Stimulated activated CD8-positive, alpha-beta memory T cell treated with anti-CD3 and anti-CD28 coated beads, Interleukin-4, amount 100 ng/mL, for 1 hour (primary cell): ENCODE data around the gene FAM156B.
"Not testable (repeated sequence)": the region's sequence is repeated elsewhere in the genome, so short reads cannot be mapped to it uniquely, and the experiment has no call there.

Source experiments
- DNase-seq, 2 donors: peaks; one replicate each; pipeline ENCODE4 v3.0.0-alpha.2; 2020; ENCODE audit warnings: low read depth in 2 of 2, low spot score in 1 of 2

FAM156B gene

GRCh38 chrX:52896855-52897709 is at the start of gene FAM156B:
TSS of gene FAM156B (plus strand) at chrX:52897330. CDS start at chrX:52907226, 9,896 bp downstream.
- DNase-seq: not testable (repeated sequence)

DNA sequence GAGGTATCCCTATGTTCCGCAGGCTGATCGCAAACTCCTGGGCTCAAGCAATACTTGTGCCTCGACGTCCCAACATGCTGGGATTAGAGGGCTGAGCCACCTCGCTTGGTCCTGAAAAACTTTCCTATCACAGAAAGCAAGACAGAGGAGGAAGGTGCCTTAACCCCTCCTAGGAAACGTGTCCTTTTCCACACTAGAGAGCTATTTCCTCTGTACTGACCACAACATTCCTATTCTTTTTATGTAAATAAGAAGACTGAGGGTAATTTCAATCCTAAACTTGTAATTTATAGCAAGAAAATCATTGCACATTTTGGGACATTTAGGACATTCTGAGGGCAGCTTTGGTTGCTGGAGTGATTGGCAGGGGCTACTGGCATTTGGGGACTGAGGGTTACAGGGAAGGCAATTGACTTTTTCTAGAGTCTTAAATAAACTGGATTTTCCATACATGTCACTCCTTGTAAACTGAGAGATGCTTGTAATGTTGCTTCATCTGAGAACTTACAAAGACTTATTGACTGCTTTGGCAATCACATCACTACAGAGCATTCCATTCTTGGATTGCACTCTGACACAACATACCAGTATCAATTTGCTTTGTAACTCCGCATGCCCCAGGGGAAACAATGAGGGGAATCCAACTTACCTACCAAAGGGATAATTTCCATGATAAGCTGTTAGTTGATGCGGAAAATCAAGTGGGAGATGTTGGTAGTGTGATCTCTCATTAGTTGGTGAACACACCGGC is 44.8 kb upstream of the FAM156B start:
- DNase-seq: no peak

- DNase-seq: not testable (repeated sequence)
Measured at GRCh38 chrX:52856991-52857525, 40.1 kb upstream of the FAM156B start.

DNA sequence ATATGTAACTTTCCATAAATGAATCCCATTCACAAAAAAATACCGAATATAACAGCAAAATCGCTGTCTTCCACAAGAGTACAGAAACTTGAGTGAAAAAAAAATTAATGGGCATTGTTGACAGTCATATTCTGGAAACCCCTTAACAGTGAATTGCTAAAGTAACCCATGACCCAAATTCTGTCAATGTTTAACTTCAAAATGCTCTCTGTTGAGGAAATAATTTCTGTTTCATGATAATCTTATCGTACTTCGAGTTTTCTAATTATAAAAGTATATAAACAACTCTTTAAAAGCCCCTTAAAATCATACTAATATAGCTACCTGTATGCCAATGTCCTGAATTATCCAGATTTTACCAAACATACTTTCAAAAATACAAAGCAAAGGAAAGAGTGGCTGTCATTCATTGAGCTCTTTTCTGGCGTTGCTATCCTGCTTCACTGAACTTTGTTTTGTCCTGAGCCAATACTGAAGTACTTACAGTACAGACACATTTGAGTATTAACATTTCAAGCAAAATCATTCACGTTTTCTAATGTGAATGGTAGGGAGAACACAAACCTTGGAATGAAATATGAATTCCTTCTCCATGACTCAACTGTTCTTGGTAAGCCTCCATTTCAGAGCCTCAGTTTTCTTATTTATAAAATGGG is 31.7 kb upstream of the FAM156B start:
- DNase-seq: no peak

DNA sequence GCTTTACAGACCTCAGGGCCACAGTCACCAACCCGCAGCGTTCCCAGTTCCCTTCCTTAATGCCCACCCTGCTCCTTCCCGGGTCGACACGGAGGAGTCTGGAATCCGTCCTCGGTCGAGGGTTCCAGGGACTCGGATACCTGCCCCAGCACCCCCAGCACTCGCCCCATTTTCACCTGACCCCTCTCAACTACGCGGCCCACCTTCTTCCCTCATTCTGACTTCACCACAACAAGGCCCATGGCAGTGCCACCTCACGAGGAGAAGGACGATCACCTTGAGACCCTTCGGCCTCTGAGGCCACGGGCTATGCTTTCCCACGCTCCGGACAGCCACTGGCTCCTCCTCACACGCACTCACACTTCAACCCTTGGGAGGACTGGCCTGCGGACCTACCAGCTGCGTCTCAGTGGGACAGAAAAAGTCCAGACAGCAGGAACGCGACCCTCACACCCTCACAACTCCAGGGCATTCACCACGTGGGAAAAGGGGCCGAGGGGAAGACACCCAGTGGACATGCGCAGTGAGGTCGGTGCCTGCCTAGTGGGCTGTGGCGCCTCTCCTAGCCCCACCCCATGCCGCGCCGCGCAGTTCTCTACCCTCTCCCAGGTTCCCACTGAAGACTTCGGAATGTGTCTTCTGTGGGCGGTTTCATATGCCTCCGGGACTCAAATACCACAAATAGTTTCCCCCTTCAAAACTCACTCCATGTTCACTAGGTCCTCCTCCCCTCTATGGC is 29.4 kb upstream of the FAM156B start, which contains the start of gene XAGE3:
Gene XAGE3 (minus strand): TSS at position 474 of the 739 bp plus-strand sequence. CDS start 950 bp downstream, outside the sequence.
- DNase-seq: no peak

- DNase-seq: no peak
Measured at GRCh38 chrX:52870046-52870445, 27.1 kb upstream of the FAM156B start.

DNA sequence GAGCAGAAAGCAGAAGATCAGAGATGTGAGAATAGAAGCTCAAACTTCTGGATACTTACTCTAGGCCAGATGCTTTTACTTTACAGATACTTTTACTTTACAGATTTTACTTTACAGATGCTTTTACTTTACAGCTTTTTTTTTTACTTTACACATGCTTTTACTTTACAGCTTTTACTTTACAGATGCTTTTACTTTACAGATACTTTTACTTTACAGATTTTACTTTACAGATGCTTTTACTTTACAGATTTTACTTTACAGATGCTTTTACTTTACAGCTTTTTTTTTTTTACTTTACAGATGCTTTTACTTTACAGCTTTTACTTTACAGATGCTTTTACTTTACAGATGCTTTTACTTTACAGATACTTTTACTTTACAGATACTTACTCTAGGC is 23.3 kb upstream of the FAM156B start:
- DNase-seq: not testable (repeated sequence)

DNA sequence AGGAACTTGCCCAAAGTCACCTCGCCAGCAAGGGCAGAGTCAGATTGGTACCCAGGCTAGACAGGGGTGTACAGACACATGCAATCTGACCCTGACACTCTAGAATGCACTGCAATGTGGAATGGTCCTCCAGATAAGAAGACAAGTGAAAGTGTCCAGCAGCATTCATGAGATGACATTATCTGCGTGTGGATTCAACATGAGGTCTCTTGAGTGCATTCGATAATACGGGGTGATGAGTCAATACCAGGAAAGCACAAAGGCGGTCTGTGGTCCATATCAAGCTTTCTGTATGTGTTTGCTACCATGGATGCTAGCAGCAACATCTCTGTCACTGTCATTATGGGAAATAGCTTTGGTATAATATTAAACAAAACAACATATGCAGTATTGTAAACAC is 22.5 kb upstream of the FAM156B start:
- no peak for DNase-seq

DNA sequence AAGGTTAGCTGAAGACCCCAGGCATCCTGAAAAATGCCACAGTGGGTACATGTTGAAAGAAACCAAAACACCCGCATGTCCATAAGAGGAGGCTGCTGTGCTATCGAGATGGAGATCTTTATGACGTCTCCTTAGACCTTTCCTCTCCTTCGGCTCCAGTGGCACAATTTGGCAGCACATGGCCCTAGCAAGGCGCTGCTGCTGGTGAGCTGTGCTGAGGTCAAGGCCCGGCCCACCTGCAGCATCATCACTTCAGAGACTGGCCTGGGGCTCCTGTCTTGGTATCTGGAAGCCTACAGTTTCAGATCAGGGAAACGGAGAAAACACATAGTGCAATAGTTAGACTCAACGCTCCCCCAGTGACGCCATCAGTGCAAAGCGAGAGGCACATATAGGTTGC is 21.7 kb upstream of the FAM156B start:
- not testable (repeated sequence) for DNase-seq

DNA sequence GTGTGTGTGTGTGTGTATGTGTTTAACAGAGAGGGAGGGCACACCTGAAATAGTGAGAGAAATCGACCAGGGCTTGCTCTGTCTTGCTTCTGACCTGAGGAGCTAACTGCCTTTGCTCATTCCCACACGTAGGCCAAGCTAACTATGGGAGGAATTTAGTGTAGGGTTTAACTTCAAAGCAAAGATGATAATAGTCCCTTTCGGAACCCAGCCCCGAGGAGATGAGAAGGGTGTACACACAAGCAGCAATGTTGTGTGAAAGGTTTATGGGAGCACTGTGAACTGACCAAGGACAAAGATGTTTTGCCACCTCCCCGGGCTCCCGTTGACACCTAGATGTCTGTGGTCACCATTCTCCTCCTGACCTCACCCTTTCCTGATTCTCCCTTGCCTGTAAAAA is 20.7 kb upstream of the FAM156B start:
- DNase-seq: not testable (repeated sequence)

DNA sequence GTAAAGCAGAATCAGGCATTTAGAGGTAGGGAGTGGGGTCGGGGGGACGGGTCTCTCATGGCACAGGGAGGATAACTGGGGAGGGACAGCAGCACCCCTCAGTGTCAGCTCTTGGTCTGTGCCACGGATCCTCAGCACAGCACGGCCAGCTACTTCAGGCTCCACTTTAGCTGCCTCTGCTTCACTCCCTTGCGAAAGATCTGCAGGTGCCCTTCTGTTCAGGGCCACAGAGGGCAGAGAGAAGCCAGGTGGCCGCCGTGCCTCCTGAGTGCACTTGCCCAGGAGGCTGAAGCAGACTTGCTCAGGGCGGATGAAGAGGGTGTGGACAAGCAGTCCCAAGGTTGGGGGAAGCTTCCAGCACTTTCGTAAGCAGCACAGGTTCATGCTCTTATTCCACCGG is 9.7 kb upstream of the FAM156B start:
- DNase-seq: not testable (repeated sequence)

DNA sequence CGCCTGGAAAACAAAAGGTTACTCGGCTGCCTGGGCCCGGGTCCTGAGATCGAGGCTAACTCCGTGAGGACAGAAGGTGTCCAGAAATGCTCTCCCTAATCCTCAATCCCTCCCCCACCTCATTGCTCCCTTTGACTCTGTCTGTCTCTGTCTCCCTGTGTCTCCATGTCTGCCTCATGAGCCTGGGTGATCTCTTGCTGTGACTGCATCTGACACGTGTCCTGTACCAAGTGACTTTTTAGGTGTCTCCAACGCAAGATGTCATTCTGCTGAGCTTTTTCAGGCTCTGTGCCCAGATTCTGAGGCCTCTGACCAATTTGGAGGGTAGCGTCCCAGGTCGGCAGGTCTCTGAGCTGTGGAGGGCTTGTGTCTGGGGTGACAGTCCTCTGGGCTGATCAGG is 9.0 kb upstream of the FAM156B start:
- DNase-seq: not testable (repeated sequence)

DNA sequence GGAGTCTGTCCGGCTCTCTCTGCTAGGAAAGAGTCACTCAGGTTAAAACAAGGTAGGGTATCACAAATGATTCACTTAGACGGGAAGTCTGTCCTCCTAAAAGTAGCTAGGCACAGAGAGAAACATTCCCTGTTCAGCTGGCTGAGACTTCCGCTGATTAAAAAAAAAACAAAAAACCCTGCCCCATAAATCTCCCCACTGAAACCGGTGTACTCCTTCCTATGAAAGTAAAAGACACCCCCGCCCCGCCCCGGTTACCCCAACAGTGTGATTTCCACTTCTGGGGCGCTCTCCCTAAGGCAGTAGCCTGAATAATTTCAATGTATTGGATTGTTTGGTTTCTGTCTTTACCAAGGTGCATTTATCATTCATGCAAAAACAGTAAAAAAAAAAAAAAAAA is 692 bp upstream of the FAM156B start:
- not testable (repeated sequence) for DNase-seq

DNA sequence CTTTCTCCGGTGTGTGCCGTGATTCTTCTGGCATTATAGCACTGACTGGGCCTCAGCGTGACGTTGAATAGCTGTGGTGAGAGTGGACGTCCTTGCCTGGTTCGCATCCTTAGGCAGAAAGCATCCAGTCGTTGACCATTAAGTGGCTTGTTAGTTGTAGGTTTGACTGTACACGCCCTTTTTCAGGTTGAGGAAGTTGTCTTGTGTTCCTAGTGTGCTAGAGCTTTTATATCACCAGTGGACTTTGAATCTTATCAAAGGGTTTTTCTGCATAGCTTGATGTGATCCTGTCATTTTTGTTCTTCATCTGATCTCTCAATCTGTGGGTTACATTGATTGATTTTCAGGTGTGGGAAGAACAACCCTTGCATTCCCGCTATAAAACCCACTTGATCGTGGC is 8.4 kb downstream of the FAM156B start:
- DNase-seq: not testable (repeated sequence)

DNA sequence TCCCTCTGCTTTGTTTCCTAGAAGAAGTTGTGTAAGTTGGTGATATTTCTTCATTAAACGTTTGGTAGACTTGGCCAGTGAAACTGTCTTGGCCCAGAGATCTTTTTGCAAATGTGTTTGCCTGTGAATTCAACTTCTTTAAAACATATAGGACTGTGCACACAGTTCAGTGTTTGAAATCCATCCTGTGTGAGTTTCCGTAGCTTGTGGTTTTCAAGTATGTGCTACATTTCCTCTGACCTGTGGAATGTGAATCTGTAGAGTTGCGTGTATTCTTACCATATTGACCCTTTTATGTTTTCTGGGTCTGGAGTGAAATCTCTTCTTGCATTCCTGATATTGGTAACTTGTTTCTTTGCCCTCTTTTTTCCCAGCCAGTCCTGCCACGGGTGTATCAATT is 8.9 kb downstream of the FAM156B start:
- DNase-seq: not testable (repeated sequence)

DNA sequence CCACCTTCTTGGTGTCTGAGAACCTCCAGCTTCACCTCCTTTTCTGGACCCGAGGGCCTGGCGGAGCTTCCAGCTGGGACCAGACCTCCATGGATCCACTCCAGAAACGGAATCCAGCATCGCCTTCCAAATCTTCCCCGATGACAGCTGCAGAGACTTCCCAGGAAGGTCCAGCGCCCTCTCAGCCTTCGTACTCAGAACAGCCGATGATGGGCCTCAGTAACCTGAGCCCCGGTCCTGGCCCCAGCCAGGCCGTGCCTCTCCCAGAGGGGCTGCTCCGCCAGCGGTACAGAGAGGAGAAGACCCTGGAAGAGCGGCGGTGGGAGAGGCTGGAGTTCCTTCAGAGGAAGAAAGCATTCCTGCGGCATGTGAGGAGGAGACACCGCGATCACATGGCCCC is 10.0 kb downstream of the FAM156B start:
- not testable (repeated sequence) for DNase-seq

- DNase-seq: not testable (repeated sequence)
Measured at GRCh38 chrX:52907900-52908299, 10.8 kb downstream of the FAM156B start.

DNA sequence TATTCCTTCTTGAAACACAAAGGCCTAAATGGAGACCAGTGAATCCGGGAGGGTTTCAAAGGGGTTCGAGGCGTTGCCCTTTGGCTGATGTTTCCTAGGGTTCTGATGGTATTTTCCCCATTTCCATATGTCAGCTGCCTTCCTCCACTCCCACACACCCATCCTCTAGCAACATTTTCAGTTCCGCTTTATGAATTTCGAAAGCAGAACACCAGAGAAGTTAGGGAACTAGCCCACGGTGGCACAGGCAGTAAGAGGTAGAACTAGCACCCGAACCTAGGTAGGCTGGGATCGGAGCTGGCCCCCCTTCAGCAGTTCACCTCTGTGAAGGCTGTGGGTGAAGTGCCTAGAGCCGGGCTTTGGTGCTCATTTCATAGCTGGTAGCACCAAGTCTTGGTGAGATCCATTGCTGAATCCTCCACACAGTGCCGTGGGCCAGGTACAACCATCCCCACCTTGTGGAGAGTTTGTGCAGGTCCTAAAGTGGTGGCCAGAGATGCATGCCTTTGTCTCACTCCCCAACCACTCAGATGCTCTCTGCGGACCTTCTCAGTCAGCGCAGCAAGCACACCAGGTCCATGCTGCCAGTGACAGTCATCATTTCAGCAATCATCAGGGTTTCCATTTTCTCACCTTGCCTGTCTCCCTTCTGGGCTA is 12.3 kb downstream of the FAM156B start:
- not testable (repeated sequence) for DNase-seq

GRCh38 chrX:52913681-52914080 is 16.6 kb downstream of the FAM156B start:
- not testable (repeated sequence) for DNase-seq

DNA sequence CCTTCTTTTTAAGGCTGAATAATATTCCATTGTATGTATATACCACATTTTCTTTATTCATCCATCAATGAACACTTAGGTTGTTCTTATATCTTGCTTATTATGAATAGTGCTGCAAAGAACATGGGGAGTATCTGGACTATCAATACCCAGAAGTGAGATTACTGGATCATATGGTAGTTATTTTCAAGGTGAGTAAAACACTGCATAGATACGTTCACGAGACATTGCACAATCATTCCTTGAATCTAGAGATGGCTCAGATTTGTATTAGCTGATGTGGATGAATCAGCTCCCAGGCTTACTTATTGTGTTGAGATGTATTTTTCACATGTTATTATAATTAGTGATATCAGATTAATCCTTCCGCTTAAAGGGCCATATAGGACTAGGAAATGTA is 17.6 kb downstream of the FAM156B start:
- DNase-seq: not testable (repeated sequence)
